HT-29 (cell line): Measurements from ENCODE around the gene MAP4. TPM values are rescaled to one million over a fixed set of nuclear protein-coding genes. Genes with fewer than 3 reads are reported as not detected.

Experiments used
- DNase-seq: peaks from one replicate; pipeline ENCODE4 v3.0.0-alpha.2; 2015; ENCODE audit warnings: low spot score
- total RNA-seq: library from RNA; depleted of rRNA; stranded (reverse); fragments of >200 nt; shearing (Covaris generic); gene quantifications from 2 replicates; pipeline ENCODE4 v1.2.3, GENCODE V29; 2014

Gene MAP4
- total RNA-seq, 1 experiment from 2014 or later: 45.7 TPM

GRCh38 chr3:47961815-47962606 lies 54.2 kb downstream of the MAP4 start:
- DNase-seq: no peak

GRCh38 chr3:47961036-47961435 lies 55.2 kb downstream of the MAP4 start:
- DNase-seq: no peak

GRCh38 chr3:47956521-47956920 lies 59.7 kb downstream of the MAP4 start:
- DNase-seq: no peak

- no peak for DNase-seq
Observed at GRCh38 chr3:47954567-47954966, 61.6 kb downstream of the MAP4 start.

- DNase-seq: no peak
Observed at GRCh38 chr3:47950453-47951169, 65.6 kb downstream of the MAP4 start.

- DNase-seq: no peak
Observed at GRCh38 chr3:47949979-47950378, 66.2 kb downstream of the MAP4 start.

- no peak for DNase-seq
Observed at GRCh38 chr3:47940232-47940631, 76.0 kb downstream of the MAP4 start.

GRCh38 chr3:47932421-47932820 lies 83.8 kb downstream of the MAP4 start:
- DNase-seq: no peak

- DNase-seq: no peak
Observed at GRCh38 chr3:47930979-47931378, 85.2 kb downstream of the MAP4 start.

GRCh38 chr3:47916696-47917095 lies 99.5 kb downstream of the MAP4 start:
- DNase-seq: no peak

GRCh38 chr3:47916201-47916600 lies 100.0 kb downstream of the MAP4 start:
- DNase-seq: no peak

- no peak for DNase-seq
Observed at GRCh38 chr3:47912006-47912504, 104.2 kb downstream of the MAP4 start.

- DNase-seq: no peak
Observed at GRCh38 chr3:47910777-47911440, 105.3 kb downstream of the MAP4 start.

GRCh38 chr3:47910233-47910632 lies 106.0 kb downstream of the MAP4 start:
- no peak for DNase-seq

GRCh38 chr3:47909607-47910006 lies 106.6 kb downstream of the MAP4 start:
- DNase-seq: no peak

- DNase-seq: no peak
Observed at GRCh38 chr3:47908744-47909143, 107.5 kb downstream of the MAP4 start.

- DNase-seq: no peak
Observed at GRCh38 chr3:47907784-47908183, 108.4 kb downstream of the MAP4 start.

- DNase-seq: no peak
Observed at GRCh38 chr3:47902746-47903145, 113.5 kb downstream of the MAP4 start.

- no peak for DNase-seq
Observed at GRCh38 chr3:47901280-47901833, 114.9 kb downstream of the MAP4 start.

- DNase-seq: no peak
Observed at GRCh38 chr3:47899495-47900108, 116.6 kb downstream of the MAP4 start.

GRCh38 chr3:47897954-47898353 lies 118.3 kb downstream of the MAP4 start:
- DNase-seq: no peak

GRCh38 chr3:47896736-47897135 lies 119.5 kb downstream of the MAP4 start:
- DNase-seq: no peak
